ENCODE measurements around the gene ABCF2. TPM values are rescaled to one million over a fixed set of nuclear protein-coding genes. Genes with fewer than 3 reads are reported as not detected.

Gene ABCF2
- total RNA-seq: 24.5 TPM
- long read RNA-seq, transcript ABCF2-201 (15 exons, 3,546 nt): major isoform, 40 of 50 reads
- long read RNA-seq, partial matches to known transcripts: 8 of 50 reads
- long read RNA-seq, other reads (novel, unspliced or antisense): 2 of 50 reads

DNA sequence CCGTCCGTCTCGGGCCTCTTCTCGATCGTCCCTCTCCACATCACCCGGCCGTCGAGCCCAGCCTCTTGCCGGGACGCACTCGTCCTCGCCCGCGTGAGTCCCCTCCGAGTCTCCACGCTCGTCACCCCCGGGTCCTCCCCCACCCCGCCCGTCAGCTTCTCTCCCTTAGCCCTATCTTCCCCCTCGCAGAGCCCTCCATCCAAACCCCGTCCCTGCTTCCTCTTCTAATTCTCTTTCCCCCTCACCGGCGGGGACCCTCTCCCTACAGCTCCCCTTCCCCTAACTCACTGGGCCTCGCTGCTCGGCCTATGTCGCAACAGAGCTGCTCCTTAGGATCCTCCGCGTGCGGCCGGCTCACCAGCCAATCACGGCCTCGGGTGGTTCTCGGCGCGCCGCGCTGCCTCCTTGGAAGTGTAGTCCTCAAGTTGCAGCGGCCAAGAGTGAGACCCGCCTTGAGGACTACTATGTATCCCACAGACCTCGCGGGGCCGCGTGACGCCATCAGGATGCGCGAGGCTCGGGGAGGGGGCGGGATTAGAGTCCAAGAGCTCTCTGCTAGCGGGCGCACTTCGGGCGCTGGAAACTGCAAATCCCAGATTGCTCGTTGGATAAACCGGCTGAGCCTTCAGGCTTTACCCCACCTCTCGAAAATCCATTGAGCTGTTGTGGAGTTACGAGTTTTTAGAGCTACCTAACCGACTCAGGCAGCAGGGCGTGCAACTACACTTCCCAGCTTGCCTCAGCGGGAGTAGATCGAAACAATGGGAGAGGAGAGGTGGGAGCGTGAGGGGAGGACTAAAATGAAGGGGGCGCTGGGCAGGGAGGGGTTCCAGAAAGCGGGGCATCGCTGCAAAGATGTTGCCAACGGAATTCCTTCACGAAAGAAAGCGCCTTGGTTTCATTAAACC lies at the start of gene ABCF2:
Gene ABCF2 (minus strand): TSS at position 331 of the 908 bp plus-strand sequence. CDS start 747 bp downstream, outside the sequence.
- peak; percentile 100 for DNase-seq (ENCODE audit: missing footprints)
- intact Hi-C loops (cut with DNase I): loop anchor here (2.0 kb wide), 2 partner anchors 40 to 140 kb away; partner anchors contain the start of genes AGAP3 and ASB10

GRCh38 chr7:151275813-151276577 lies 49.0 kb upstream of the ABCF2 start:
- ATAC-seq: no peak
- intact Hi-C loops (cut with DNase I): no loop called here
- no peak for DNase-seq (ENCODE audit: missing footprints)

More for the DNA sequence above, at the start of gene ABCF2:
- peak; percentile 100 for ATAC-seq

DNA sequence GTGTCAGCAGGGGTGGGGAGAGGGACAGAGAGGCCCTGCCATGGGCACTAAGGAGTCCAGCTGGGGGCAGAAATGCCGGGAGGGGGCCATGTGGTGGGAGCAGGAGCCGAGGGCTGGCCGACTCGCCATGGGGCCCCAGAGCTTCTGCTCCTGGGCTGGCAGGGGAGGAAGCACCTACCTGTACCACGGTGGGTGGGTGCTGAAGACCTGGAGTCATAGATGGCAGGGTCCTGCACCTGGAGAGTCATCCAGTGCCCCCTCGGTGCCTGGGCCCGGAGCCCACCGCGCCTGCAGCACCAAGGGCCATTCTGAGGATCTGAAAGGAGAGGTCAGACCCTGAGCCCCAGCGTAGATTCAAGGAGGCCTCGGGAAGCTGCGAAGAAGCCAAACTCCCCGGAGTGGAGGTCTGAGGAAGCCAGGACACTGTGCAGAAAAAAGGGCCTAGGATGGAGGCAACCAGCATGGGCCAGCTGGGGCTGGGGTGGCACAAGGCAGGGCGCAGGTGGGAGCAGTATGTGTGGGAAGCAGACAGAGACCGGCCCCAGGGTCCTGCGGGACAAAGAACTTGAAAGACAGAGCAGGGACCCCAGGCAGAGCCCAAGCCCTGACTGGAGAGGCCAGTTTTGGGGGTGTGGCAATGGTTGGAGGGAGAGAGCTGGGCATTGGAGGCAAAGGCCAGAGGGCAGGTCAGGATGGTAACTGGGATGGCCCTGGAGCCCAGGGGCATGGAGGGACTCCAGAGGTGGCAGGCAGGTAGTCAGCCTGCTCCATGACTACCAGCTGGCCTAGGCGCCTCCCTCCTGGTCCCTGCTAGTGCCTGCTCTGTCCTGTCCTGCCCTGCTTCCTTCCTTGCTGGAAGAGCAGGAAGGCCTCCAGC lies 48.2 kb upstream of the ABCF2 start:
- intact Hi-C loops (cut with DNase I): no loop called here
- DNase-seq (ENCODE audit: missing footprints) (no peak), ATAC-seq (no peak)

- no peak for ATAC-seq
- no peak for DNase-seq (ENCODE audit: missing footprints)
- intact Hi-C loops (cut with DNase I): no loop called here
Measured at GRCh38 chr7:151274396-151274795, 47.4 kb upstream of the ABCF2 start.

GRCh38 chr7:151273651-151274390 lies 46.8 kb upstream of the ABCF2 start:
- DNase-seq (ENCODE audit: missing footprints) (peak; percentile 78), ATAC-seq (no peak)
- intact Hi-C loops (cut with DNase I): no loop called here

GRCh38 chr7:151272877-151273276 lies 45.9 kb upstream of the ABCF2 start:
- intact Hi-C loops (cut with DNase I): no loop called here
- DNase-seq (ENCODE audit: missing footprints): no peak
- ATAC-seq: peak; percentile 22

DNA sequence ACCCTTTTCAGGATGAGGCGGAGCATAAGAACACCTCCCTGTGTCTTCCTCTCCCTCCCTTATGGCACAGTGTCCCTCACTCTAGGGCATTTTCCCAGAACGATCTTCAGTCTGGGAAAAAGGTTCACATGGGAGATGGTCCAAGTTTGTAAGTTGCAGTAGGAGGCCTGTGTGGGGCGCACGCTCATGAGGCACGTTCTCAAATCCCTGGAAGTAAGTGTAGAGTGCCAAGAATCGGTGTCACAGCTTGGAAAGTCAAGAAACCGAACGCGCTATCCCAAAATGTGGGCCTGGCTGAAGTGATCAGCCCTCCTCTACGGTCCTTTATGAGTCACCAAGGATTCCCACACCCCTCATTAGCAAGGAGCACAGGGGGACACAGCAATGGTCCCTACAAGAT lies 45.4 kb upstream of the ABCF2 start:
- intact Hi-C loops (cut with DNase I): no loop called here
- DNase-seq (ENCODE audit: missing footprints) (no peak), ATAC-seq (peak; percentile 4)

- ATAC-seq: peak; percentile 76
- intact Hi-C loops (cut with DNase I): no loop called here
Measured at GRCh38 chr7:151271699-151272355, 44.8 kb upstream of the ABCF2 start.

GRCh38 chr7:151269511-151269910 lies 42.5 kb upstream of the ABCF2 start:
- intact Hi-C loops (cut with DNase I): no loop called here
- DNase-seq (ENCODE audit: missing footprints): no peak
- no peak for ATAC-seq

More at GRCh38 chr7:151271699-151272355, 44.8 kb upstream of the ABCF2 start:
- peak; percentile 63 for DNase-seq (ENCODE audit: missing footprints)

DNA sequence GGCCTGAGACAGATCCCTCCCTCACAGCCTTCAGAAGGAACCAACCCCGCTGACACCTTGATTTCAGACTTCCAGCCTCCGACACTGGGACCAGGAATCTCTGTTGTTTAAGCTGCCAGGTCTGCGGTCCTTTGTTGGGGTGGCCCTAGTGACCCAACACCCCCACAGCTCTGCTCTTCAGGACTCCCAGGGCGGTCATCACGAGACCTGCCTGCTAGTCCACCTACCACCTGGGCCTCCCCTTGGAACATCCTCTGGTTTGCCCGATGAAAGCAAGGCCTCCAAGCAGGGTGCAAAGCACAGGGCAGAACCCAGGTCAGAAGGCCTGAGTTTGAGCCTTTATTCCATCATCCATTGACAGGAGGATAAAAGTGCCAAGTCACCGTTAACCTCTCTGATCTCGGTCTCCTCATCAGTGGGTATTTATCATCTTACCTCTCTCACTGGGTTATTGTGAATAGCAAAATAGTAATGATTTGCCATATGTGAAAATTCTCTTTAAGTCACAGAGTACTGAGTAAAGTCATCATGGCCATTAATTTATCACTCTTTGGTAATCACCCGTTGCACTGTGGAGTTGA lies 38.4 kb upstream of the ABCF2 start:
- intact Hi-C loops (cut with DNase I): no loop called here
- DNase-seq (ENCODE audit: missing footprints): no peak

GRCh38 chr7:151264615-151265014 lies 37.6 kb upstream of the ABCF2 start:
- intact Hi-C loops (cut with DNase I): no loop called here

More for the DNA sequence above, 38.4 kb upstream of the ABCF2 start:
- ATAC-seq: no peak

DNA sequence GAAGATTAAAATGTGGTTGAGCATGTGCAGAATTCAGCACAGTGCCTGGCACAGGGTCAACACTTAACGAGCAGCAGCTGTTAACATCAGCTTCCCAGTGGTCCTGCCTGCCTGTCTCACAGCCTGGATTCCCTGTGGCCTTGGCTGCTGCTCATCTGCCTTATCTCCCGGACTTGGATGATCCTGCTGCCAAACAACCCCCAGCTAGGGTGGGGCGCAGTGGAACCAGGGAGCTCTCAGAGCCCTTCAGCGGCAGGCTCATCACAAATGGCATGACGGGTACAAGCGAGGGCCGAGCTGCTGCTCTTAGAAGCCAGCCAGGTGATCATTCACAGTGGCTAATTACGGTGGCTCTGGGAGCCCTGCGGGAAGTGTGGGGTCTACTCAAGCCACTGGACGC lies 34.5 kb upstream of the ABCF2 start:
- intact Hi-C loops (cut with DNase I): no loop called here
- ATAC-seq (peak; percentile 20), DNase-seq (ENCODE audit: missing footprints) (peak; percentile 41)

More at GRCh38 chr7:151264615-151265014, 37.6 kb upstream of the ABCF2 start:
- peak; percentile 8 for DNase-seq (ENCODE audit: missing footprints)
- ATAC-seq: no peak

DNA sequence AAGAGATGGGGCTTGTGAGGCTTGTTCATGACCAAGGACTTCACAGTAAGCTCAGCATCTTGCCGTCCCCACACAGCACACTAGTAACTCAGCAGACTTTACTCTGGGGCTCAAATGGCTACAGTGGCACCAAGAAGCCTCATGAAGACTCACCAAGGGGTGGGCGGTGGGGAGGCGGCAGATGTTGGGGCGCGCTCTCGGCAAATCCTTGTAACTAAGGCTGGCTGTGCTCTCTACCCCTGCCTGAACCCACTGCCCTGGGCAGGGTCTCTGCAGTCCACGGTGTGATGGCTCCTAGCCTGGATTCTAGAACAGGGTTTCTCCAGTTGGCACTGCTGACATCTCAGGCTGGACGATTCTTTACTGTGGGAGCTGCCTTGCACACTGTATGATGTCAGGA lies 33.9 kb upstream of the ABCF2 start:
- ATAC-seq (no peak), DNase-seq (ENCODE audit: missing footprints) (peak; percentile 11)
- intact Hi-C loops (cut with DNase I): no loop called here

GRCh38 chr7:151260471-151260870 lies 33.5 kb upstream of the ABCF2 start:
- DNase-seq (ENCODE audit: missing footprints) (peak; percentile 37), ATAC-seq (no peak)
- intact Hi-C loops (cut with DNase I): no loop called here

- intact Hi-C loops (cut with DNase I): no loop called here
- ATAC-seq (no peak), DNase-seq (ENCODE audit: missing footprints) (peak; percentile 62)
Measured at GRCh38 chr7:151257990-151258389, 31.0 kb upstream of the ABCF2 start.

DNA sequence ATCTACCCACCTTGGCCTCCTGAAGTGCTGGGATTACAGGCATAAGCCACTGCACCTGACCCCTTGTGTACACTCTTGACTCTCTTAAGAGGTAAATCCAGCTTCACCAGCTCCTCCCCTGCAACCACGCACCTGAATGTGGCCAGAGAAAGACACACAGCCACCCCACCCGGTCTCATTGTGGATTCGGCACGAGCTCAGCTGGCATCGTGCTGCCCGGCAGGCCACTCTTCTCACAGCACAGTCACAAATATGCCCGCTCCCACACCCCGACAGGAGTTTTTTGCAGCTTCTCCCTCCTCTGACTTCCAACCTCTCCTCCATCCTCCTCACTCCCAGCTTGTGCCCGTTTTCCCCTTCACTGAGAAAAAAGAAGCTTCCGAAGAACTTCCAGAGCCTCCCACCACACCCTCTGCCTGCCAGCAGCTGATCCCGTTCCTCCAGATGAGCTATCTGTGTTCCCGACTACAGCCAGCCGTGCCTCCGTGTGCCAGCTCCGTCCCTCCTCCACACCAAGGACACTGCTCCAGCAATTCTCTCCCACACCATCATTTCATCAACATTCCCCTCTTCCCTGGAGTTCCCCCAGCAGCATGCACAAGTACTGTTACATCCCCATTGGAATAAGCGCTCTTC lies 29.5 kb upstream of the ABCF2 start:
- intact Hi-C loops (cut with DNase I): no loop called here
- ATAC-seq: no peak
- DNase-seq (ENCODE audit: missing footprints): peak; percentile 65

Data from Right ventricle myocardium inferior (tissue), 1 donor.